ENCODE data around the gene GON4L.

The GON4L gene

GRCh38 chr1:155741908-155742307, 115.1 kb downstream of the GON4L start:
- H3K9ac ChIP-seq (ENCODE audit: low read length): no peak overlapping the region

GRCh38 chr1:155740995-155741394, 116.0 kb downstream of the GON4L start:
- Histone ChIP-seq H2BK120ac (ENCODE audit: low read depth, low read length) (no peak overlapping the region), H2BK12ac (ENCODE audit: low read length in 2 of 2) (no peak overlapping the region), H3K14ac (ENCODE audit: low read length in 2 of 2) (no peak overlapping the region), H2BK5ac (ENCODE audit: low read depth, low read length, poor library complexity, severe bottlenecking) (no peak overlapping the region), H3K9ac (ENCODE audit: low read length) (no peak overlapping the region), H3K27ac (ENCODE audit: low read length, poor library complexity, severe bottlenecking) (no peak overlapping the region), H2AFZ (ENCODE audit: low read depth, low read length) (no peak overlapping the region), H3K18ac (ENCODE audit: low read depth in 1 of 2, low read length in 2 of 2) (no peak overlapping the region), H4K8ac (ENCODE audit: low read length) (no peak overlapping the region), H3K4me3 (ENCODE audit: insufficient read depth in 1 of 2, low read depth in 1 of 2, low read length in 2 of 2) (no peak overlapping the region), H3K4me2 (ENCODE audit: low read length, poor library complexity, severe bottlenecking) (no peak overlapping the region), H3K23ac (ENCODE audit: low read length in 2 of 2) (no peak overlapping the region), H2BK15ac (ENCODE audit: low read depth, poor library complexity, severe bottlenecking) (no peak overlapping the region), H2AK5ac (ENCODE audit: low read length, severe bottlenecking) (no peak overlapping the region), H3K9me3 (ENCODE audit: control insufficient read depth, low read length) (no peaks in the 10 kb centered on the region), H3K4ac (ENCODE audit: low read depth in 1 of 2, low read length in 2 of 2) (no peak overlapping the region), H3K4me1 (ENCODE audit: control insufficient read depth, insufficient read depth, low read depth, low read length) (no peaks in the 10 kb centered on the region), H3K27me3 (ENCODE audit: control insufficient read depth in 1 of 2, insufficient read depth in 1 of 2, low read length in 2 of 2) (no peaks in the 10 kb centered on the region), H4K91ac (ENCODE audit: low read length) (no peak overlapping the region), H3K79me1 (replicated peaks; ENCODE audit: low read length, poor library complexity, severe bottlenecking) (peaks cover 4% of the 10 kb centered on the region), H3K36me3 (ENCODE audit: control insufficient read depth in 1 of 2, insufficient read depth in 2 of 2, low read depth in 1 of 2, low read length in 2 of 2) (peaks cover 15 to 35% of the 10 kb centered on the region in 2 experiments)
- WGBS: 93% methylated on average over 7 of the region's 8 CpGs
- DNase-seq: no peak

More at GRCh38 chr1:155741908-155742307, 115.1 kb downstream of the GON4L start:
- DNase-seq: no peak
- Histone ChIP-seq H3K4me3 (ENCODE audit: insufficient read depth in 1 of 2, low read depth in 1 of 2, low read length in 2 of 2) (no peak overlapping the region), H4K91ac (ENCODE audit: low read length) (no peak overlapping the region), H3K14ac (ENCODE audit: low read length in 2 of 2) (no peak overlapping the region), H2BK120ac (ENCODE audit: low read depth, low read length) (no peak overlapping the region), H2BK15ac (ENCODE audit: low read depth, poor library complexity, severe bottlenecking) (no peak overlapping the region), H3K79me1 (replicated peaks; ENCODE audit: low read length, poor library complexity, severe bottlenecking) (peaks cover 1% of the 10 kb centered on the region), H3K4me1 (ENCODE audit: control insufficient read depth, insufficient read depth, low read depth, low read length) (no peaks in the 10 kb centered on the region), H3K23ac (ENCODE audit: low read length in 2 of 2) (no peak overlapping the region), H2BK5ac (ENCODE audit: low read depth, low read length, poor library complexity, severe bottlenecking) (no peak overlapping the region), H3K27ac (ENCODE audit: low read length, poor library complexity, severe bottlenecking) (no peak overlapping the region), H3K36me3 (ENCODE audit: control insufficient read depth in 1 of 2, insufficient read depth in 2 of 2, low read depth in 1 of 2, low read length in 2 of 2) (peaks cover 10 to 26% of the 10 kb centered on the region in 2 experiments), H2AFZ (ENCODE audit: low read depth, low read length) (no peak overlapping the region), H4K8ac (ENCODE audit: low read length) (no peak overlapping the region), H3K4me2 (ENCODE audit: low read length, poor library complexity, severe bottlenecking) (no peak overlapping the region), H2AK5ac (ENCODE audit: low read length, severe bottlenecking) (no peak overlapping the region), H3K18ac (ENCODE audit: low read depth in 1 of 2, low read length in 2 of 2) (no peak overlapping the region), H3K27me3 (ENCODE audit: control insufficient read depth in 1 of 2, insufficient read depth in 1 of 2, low read length in 2 of 2) (no peaks in the 10 kb centered on the region), H3K9me3 (ENCODE audit: control insufficient read depth, low read length) (no peaks in the 10 kb centered on the region), H3K4ac (ENCODE audit: low read depth in 1 of 2, low read length in 2 of 2) (no peak overlapping the region), H2BK12ac (ENCODE audit: low read length in 2 of 2) (no peak overlapping the region)
- WGBS: 90% methylated on average over 10 of the region's 10 CpGs

GRCh38 chr1:155729031-155729898, 127.7 kb downstream of the GON4L start:
- peak overlapping the region; percentile 29 for H3K9ac ChIP-seq (ENCODE audit: low read length)
- peaks cover 10% of the 10 kb centered on the region for H3K79me1 ChIP-seq (replicated peaks; ENCODE audit: low read length, poor library complexity, severe bottlenecking)
- H3K23ac ChIP-seq (ENCODE audit: low read length in 2 of 2): no peak overlapping the region
- no peaks in the 10 kb centered on the region for H3K27me3 ChIP-seq (ENCODE audit: control insufficient read depth in 1 of 2, insufficient read depth in 1 of 2, low read length in 2 of 2)
- no peak overlapping the region for H2AK5ac ChIP-seq (ENCODE audit: low read length, severe bottlenecking)
- H3K4me3 ChIP-seq (ENCODE audit: insufficient read depth in 1 of 2, low read depth in 1 of 2, low read length in 2 of 2): no peak overlapping the region
- no peak overlapping the region for H2AFZ ChIP-seq (ENCODE audit: low read depth, low read length)
- no peak overlapping the region for H2BK12ac ChIP-seq (ENCODE audit: low read length in 2 of 2)
- peaks cover 23 to 69% of the 10 kb centered on the region in 2 experiments for H3K36me3 ChIP-seq (ENCODE audit: control insufficient read depth in 1 of 2, insufficient read depth in 2 of 2, low read depth in 1 of 2, low read length in 2 of 2)
- no peak overlapping the region for H2BK120ac ChIP-seq (ENCODE audit: low read depth, low read length)
- 71% methylated on average over 12 of the region's 12 CpGs for WGBS
- H3K14ac ChIP-seq (ENCODE audit: low read length in 2 of 2): no peak overlapping the region
- H3K9me3 ChIP-seq (ENCODE audit: control insufficient read depth, low read length): no peaks in the 10 kb centered on the region
- H3K27ac ChIP-seq (ENCODE audit: low read length, poor library complexity, severe bottlenecking): no peak overlapping the region
- H3K18ac ChIP-seq (ENCODE audit: low read depth in 1 of 2, low read length in 2 of 2): no peak overlapping the region
- peak; percentile 81 for DNase-seq
- H4K8ac ChIP-seq (ENCODE audit: low read length): no peak overlapping the region
- no peak overlapping the region for H2BK15ac ChIP-seq (ENCODE audit: low read depth, poor library complexity, severe bottlenecking)
- H4K91ac ChIP-seq (ENCODE audit: low read length): no peak overlapping the region
- no peak overlapping the region for H2BK5ac ChIP-seq (ENCODE audit: low read depth, low read length, poor library complexity, severe bottlenecking)
- H3K4me1 ChIP-seq (ENCODE audit: control insufficient read depth, insufficient read depth, low read depth, low read length): no peaks in the 10 kb centered on the region
- no peak overlapping the region for H3K4ac ChIP-seq (ENCODE audit: low read depth in 1 of 2, low read length in 2 of 2)
- no peak overlapping the region for H3K4me2 ChIP-seq (ENCODE audit: low read length, poor library complexity, severe bottlenecking)

- no peak overlapping the region for H2BK12ac ChIP-seq (ENCODE audit: low read length in 2 of 2)
- H3K14ac ChIP-seq (ENCODE audit: low read length in 2 of 2): no peak overlapping the region
- H2AK5ac ChIP-seq (ENCODE audit: low read length, severe bottlenecking): no peak overlapping the region
- no peaks in the 10 kb centered on the region for H3K27me3 ChIP-seq (ENCODE audit: control insufficient read depth in 1 of 2, insufficient read depth in 1 of 2, low read length in 2 of 2)
- H3K9ac ChIP-seq (ENCODE audit: low read length): no peak overlapping the region
- no peak for DNase-seq
- no peak overlapping the region for H4K91ac ChIP-seq (ENCODE audit: low read length)
- H3K4me1 ChIP-seq (ENCODE audit: control insufficient read depth, insufficient read depth, low read depth, low read length): no peaks in the 10 kb centered on the region
- no peak overlapping the region for H2BK15ac ChIP-seq (ENCODE audit: low read depth, poor library complexity, severe bottlenecking)
- H3K27ac ChIP-seq (ENCODE audit: low read length, poor library complexity, severe bottlenecking): no peak overlapping the region
- H2BK120ac ChIP-seq (ENCODE audit: low read depth, low read length): no peak overlapping the region
- peaks cover 16% of the 10 kb centered on the region for H3K79me1 ChIP-seq (replicated peaks; ENCODE audit: low read length, poor library complexity, severe bottlenecking)
- WGBS: 99% methylated on average over 2 of the region's 3 CpGs
- H3K4me2 ChIP-seq (ENCODE audit: low read length, poor library complexity, severe bottlenecking): no peak overlapping the region
- H3K18ac ChIP-seq (ENCODE audit: low read depth in 1 of 2, low read length in 2 of 2): no peak overlapping the region
- no peaks in the 10 kb centered on the region for H3K9me3 ChIP-seq (ENCODE audit: control insufficient read depth, low read length)
- no peak overlapping the region for H2BK5ac ChIP-seq (ENCODE audit: low read depth, low read length, poor library complexity, severe bottlenecking)
- no peak overlapping the region for H3K23ac ChIP-seq (ENCODE audit: low read length in 2 of 2)
- no peak overlapping the region for H2AFZ ChIP-seq (ENCODE audit: low read depth, low read length)
- H3K4ac ChIP-seq (ENCODE audit: low read depth in 1 of 2, low read length in 2 of 2): no peak overlapping the region
- H4K8ac ChIP-seq (ENCODE audit: low read length): no peak overlapping the region
- H3K4me3 ChIP-seq (ENCODE audit: insufficient read depth in 1 of 2, low read depth in 1 of 2, low read length in 2 of 2): no peak overlapping the region
- H3K36me3 ChIP-seq (ENCODE audit: control insufficient read depth in 1 of 2, insufficient read depth in 2 of 2, low read depth in 1 of 2, low read length in 2 of 2): peaks cover 15 to 49% of the 10 kb centered on the region in 2 experiments
Observed at GRCh38 chr1:155725142-155725541, 131.9 kb downstream of the GON4L start.

Data from mesenchymal stem cell (in vitro differentiated cells and primary cell).